ENCODE measurements around the gene FOXI2. TPM values are rescaled to one million over a fixed set of nuclear protein-coding genes. Genes with fewer than 3 reads are reported as not detected.

The FOXI2 gene
- total and polyA plus RNA-seq, 9 of the 15 experiments (the other 6 are each of a cell fraction or from before 2014, with no cell fraction given): not detected

DNA sequence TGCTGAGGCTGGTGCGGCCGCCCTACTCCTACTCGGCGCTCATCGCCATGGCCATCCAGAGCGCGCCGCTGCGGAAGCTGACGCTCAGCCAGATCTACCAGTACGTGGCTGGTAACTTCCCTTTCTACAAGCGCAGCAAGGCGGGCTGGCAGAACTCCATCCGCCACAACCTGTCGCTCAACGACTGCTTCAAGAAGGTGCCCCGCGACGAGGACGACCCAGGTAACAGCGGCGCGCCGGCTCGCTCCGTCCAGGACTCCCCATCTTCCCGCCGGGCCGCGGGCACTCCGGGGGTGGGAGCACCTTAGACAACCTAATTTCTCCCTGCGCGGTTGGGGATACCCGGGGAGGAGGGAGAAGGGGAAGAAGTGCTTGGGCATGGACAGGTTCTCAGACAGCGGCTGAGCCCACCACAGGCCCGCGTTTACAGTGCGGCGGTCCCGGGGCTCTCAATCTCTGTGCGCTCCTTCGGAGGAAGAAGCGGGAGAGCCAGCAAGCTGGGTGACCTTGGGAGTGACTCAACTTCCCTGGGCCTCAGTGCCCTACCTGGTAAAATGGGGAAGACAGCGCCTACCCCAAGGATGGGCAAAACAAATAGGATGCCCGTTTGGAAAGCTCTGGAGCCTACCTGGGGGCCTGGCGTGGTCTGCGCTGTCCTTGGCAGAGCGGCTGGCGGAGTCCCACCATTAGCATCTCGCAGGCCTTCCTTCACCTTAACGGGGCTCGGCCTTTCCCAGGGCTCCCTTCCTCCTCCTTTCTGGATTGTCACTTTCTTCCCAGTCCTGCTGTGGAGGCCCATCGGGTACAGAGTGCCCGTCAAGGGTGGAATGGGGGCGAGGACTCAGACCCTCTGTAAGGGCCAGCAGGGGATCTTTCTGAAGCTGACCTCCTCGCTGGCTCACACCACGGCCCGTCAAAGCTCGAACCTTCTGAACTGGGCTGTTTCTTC, 852 bp downstream of the FOXI2 start (continued):
- TF ChIP-seq, protein P1, sequence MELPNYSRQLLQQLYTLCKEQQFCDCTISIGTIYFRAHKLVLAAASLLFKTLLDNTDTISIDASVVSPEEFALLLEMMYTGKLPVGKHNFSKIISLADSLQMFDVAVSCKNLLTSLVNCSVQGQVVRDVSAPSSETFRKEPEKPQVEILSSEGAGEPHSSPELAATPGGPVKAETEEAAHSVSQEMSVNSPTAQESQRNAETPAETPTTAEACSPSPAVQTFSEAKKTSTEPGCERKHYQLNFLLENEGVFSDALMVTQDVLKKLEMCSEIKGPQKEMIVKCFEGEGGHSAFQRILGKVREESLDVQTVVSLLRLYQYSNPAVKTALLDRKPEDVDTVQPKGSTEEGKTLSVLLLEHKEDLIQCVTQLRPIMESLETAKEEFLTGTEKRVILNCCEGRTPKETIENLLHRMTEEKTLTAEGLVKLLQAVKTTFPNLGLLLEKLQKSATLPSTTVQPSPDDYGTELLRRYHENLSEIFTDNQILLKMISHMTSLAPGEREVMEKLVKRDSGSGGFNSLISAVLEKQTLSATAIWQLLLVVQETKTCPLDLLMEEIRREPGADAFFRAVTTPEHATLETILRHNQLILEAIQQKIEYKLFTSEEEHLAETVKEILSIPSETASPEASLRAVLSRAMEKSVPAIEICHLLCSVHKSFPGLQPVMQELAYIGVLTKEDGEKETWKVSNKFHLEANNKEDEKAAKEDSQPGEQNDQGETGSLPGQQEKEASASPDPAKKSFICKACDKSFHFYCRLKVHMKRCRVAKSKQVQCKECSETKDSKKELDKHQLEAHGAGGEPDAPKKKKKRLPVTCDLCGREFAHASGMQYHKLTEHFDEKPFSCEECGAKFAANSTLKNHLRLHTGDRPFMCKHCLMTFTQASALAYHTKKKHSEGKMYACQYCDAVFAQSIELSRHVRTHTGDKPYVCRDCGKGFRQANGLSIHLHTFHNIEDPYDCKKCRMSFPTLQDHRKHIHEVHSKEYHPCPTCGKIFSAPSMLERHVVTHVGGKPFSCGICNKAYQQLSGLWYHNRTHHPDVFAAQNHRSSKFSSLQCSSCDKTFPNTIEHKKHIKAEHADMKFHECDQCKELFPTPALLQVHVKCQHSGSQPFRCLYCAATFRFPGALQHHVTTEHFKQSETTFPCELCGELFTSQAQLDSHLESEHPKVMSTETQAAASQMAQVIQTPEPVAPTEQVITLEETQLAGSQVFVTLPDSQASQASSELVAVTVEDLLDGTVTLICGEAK (IDR thresholded peaks at IDR 0.05): no peak
- TF ChIP-seq, protein P1 (CRISPR knock-in tag; IDR thresholded peaks at IDR 0.05): no peak
- TF ChIP-seq SIRT6 (IDR thresholded peaks at IDR 0.05; ENCODE audit: low read depth, low read length): no peak
- TF ChIP-seq, protein P2, sequence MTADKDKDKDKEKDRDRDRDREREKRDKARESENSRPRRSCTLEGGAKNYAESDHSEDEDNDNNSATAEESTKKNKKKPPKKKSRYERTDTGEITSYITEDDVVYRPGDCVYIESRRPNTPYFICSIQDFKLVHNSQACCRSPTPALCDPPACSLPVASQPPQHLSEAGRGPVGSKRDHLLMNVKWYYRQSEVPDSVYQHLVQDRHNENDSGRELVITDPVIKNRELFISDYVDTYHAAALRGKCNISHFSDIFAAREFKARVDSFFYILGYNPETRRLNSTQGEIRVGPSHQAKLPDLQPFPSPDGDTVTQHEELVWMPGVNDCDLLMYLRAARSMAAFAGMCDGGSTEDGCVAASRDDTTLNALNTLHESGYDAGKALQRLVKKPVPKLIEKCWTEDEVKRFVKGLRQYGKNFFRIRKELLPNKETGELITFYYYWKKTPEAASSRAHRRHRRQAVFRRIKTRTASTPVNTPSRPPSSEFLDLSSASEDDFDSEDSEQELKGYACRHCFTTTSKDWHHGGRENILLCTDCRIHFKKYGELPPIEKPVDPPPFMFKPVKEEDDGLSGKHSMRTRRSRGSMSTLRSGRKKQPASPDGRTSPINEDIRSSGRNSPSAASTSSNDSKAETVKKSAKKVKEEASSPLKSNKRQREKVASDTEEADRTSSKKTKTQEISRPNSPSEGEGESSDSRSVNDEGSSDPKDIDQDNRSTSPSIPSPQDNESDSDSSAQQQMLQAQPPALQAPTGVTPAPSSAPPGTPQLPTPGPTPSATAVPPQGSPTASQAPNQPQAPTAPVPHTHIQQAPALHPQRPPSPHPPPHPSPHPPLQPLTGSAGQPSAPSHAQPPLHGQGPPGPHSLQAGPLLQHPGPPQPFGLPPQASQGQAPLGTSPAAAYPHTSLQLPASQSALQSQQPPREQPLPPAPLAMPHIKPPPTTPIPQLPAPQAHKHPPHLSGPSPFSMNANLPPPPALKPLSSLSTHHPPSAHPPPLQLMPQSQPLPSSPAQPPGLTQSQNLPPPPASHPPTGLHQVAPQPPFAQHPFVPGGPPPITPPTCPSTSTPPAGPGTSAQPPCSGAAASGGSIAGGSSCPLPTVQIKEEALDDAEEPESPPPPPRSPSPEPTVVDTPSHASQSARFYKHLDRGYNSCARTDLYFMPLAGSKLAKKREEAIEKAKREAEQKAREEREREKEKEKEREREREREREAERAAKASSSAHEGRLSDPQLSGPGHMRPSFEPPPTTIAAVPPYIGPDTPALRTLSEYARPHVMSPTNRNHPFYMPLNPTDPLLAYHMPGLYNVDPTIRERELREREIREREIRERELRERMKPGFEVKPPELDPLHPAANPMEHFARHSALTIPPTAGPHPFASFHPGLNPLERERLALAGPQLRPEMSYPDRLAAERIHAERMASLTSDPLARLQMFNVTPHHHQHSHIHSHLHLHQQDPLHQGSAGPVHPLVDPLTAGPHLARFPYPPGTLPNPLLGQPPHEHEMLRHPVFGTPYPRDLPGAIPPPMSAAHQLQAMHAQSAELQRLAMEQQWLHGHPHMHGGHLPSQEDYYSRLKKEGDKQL (CRISPR knock-in tag; IDR thresholded peaks at IDR 0.05; ENCODE audit: borderline replicate concordance): no peak
- TF ChIP-seq ZZZ3 (IDR thresholded peaks at IDR 0.05): no peak
- TF ChIP-seq NCOA6 (IDR thresholded peaks at IDR 0.05): no peak
- TF ChIP-seq, protein P3, sequence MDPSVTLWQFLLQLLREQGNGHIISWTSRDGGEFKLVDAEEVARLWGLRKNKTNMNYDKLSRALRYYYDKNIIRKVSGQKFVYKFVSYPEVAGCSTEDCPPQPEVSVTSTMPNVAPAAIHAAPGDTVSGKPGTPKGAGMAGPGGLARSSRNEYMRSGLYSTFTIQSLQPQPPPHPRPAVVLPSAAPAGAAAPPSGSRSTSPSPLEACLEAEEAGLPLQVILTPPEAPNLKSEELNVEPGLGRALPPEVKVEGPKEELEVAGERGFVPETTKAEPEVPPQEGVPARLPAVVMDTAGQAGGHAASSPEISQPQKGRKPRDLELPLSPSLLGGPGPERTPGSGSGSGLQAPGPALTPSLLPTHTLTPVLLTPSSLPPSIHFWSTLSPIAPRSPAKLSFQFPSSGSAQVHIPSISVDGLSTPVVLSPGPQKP (CRISPR knock-in tag; IDR thresholded peaks at IDR 0.05): no peak
- TF ChIP-seq CCAR2 (IDR thresholded peaks at IDR 0.05; ENCODE audit: low read depth, low read length): no peak
- TF ChIP-seq ZSCAN29 (IDR thresholded peaks at IDR 0.05): no peak
- TF ChIP-seq DMBX1 (CRISPR knock-in tag; IDR thresholded peaks at IDR 0.05; ENCODE audit: borderline replicate concordance): no peak
- no peak for TF ChIP-seq SMARCA5 (IDR thresholded peaks at IDR 0.05)

All from K562 (cell line).